HCT116 (cell line): ENCODE data around the gene LYSMD4.

Experiments used
- ATF3 ChIP-seq: IDR thresholded peaks from 2 replicates; pipeline ENCODE4 v1.6.1; 2012
- CBX3 ChIP-seq: IDR thresholded peaks from 2 replicates; pipeline ENCODE4 v1.6.1; 2012; ENCODE audit warnings: low read depth
- CTCF ChIP-seq, 3 experiments: fragments of 200-600 bp in 1 of 3; sonication (generic) in 1 of 3; IDR thresholded peaks in 2 of 3; conservative IDR thresholded peaks in 1 of 3; 2 replicates each; pipeline ENCODE4 v1.5.1; 2012 to 2017; ENCODE audit warnings: low read depth in 2 of 3, low read length in 2 of 3, antibody characterized with exemption in 1 of 3, borderline replicate concordance in 1 of 3, control low read depth in 1 of 3, mild to moderate bottlenecking in 1 of 3, mixed read lengths in 1 of 3, mixed run types in 1 of 3, moderate library complexity in 1 of 3; ENCODE audit not compliant: insufficient read depth in 1 of 3
- EGR1 ChIP-seq: IDR thresholded peaks from 2 replicates; pipeline ENCODE4 v1.6.1; 2012; ENCODE audit warnings: low read depth
- ELF1 ChIP-seq: IDR thresholded peaks from 2 replicates; pipeline ENCODE4 v1.6.1; 2012; ENCODE audit warnings: low read depth, borderline replicate concordance
- EZH2 ChIP-seq: fragments of 200-600 bp; sonication (generic); IDR thresholded peaks from 2 replicates; pipeline ENCODE4 v1.6.1; 2017; ENCODE audit warnings: antibody characterized with exemption, mixed run types
- EZH2phosphoT487 ChIP-seq: fragments of 200-600 bp; IDR thresholded peaks from 2 replicates; pipeline ENCODE4 v1.6.1; 2018; ENCODE audit warnings: antibody characterized with exemption, borderline replicate concordance
- MAX ChIP-seq: IDR thresholded peaks from 2 replicates; pipeline ENCODE4 v1.6.1; 2012
- POLR2A ChIP-seq: IDR thresholded peaks from 2 replicates; pipeline ENCODE4 v1.7.0; 2011; ENCODE audit warnings: borderline replicate concordance; ENCODE audit not compliant: insufficient read depth, insufficient read length; ENCODE audit errors: extremely low read depth
- POLR2AphosphoS5 ChIP-seq: IDR thresholded peaks from 2 replicates; pipeline ENCODE4 v1.6.1; 2011; ENCODE audit warnings: mild to moderate bottlenecking, low read depth, low read length, moderate library complexity
- RAD21 ChIP-seq: IDR thresholded peaks from 2 replicates; pipeline ENCODE4 v1.6.1; 2012; ENCODE audit warnings: low read depth, mild to moderate bottlenecking
- REST ChIP-seq: IDR thresholded peaks from 2 replicates; pipeline ENCODE4 v1.6.1; 2012; ENCODE audit warnings: low read depth
- TCF7L2 ChIP-seq: IDR thresholded peaks from 2 replicates; pipeline ENCODE4 v1.7.0; 2011; ENCODE audit warnings: borderline replicate concordance, inconsistent platforms; ENCODE audit not compliant: insufficient read depth, insufficient read length; ENCODE audit errors: extremely low read depth

GRCh38 chr15:99777144-99777543 lies 43.9 kb upstream of the LYSMD4 start:
- TF ChIP-seq CTCF (IDR thresholded peaks at IDR 0.05 in 2 of 3, conservative IDR thresholded peaks at IDR 0.05 in 1 of 3; ENCODE audit: borderline replicate concordance in 1 of 3, insufficient read depth in 1 of 3, low read depth in 2 of 3, low read length in 2 of 3) (no peak), RAD21 (no peak), EZH2 (no peak), MAX (no peak), TCF7L2 (no peak), ATF3 (no peak), CBX3 (no peak), REST (no peak), EGR1 (no peak), ELF1 (no peak), EZH2phosphoT487 (no peak), POLR2A (no peak), POLR2AphosphoS5 (no peak)
